Stimulated activated CD8-positive, alpha-beta memory T cell treated with anti-CD3 and anti-CD28 coated beads, Interleukin-12 subunit alpha, Interleukin-12 subunit beta, amount 100 ng/mL, for 1 hour (primary cell): ENCODE results near the gene WFDC1.

Experiments
- DNase-seq: peaks from one replicate; pipeline ENCODE4 v3.0.0-alpha.2; 2020; ENCODE audit warnings: low read depth

WFDC1 gene

DNA sequence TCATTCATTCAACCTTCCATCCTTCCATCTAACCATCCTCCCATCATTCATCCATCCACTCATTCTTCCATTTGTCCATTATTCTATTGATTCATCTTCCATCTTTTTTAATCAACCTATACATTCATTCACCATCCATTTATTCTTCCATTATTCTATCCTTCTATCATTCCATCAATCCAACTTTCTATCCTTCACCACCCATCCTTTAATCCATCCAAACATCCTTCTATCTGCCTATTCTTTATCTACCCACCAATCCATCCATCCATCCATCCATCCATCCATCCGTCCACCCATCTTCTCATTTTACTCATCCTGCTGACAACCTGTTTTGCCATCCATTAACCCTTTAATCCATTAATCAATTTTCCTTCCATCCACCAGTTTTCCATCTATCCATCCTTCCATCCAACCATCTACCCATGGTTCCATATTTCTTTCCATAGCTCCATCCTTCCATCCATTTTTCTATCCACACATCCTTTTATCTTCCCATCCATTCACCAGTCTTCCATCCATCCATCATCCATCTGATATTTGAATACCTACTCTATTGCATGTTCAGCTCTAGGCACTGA, 21.8 kb upstream of the WFDC1 start:
- no peak for DNase-seq

DNA sequence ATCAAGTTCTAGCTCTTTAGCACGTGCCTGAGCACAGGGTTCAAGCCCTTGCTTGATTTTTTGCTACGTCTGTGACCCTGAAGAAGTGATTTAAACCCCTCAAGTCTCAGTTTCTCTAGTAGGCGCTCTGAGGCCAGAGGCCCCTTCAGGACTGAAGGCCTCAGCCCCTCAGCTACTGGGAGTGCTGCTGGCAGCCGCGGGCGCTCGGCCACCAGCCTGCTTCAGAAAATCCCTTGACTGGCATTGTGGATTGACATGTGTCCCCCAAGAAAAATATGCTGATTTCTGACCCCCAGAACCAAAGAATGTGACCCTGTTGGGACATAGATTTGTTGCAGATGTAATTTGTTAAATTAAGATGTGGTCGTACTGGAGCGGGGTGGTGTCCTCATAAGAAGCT, 20.2 kb upstream of the WFDC1 start:
- no peak for DNase-seq

DNA sequence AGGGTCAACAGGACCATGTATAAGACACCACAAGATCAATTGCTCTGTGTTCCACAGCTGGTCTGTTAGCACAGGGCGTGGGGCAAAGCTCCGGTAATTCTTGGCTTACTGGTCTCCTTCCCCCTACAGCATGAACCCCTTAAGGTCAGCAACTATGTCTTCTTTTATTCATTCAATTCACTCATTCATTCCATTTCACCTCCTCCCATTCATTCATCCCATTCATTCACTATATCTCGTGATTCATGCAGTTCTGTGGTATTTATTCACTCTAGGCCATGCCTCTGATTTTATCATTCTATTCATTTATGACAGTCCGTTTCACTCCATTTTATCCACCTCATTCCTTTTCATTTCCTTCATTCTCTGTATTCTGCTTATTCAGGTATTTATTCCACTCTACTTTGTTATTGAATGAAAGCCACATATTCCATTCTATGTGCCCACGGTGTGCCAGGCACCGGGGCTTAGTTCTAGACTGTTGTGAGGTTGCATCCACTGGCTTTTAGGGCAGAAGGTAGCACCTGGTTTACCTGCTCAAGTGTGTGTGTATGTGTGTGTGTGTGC, 19.0 kb upstream of the WFDC1 start:
- DNase-seq = no peak

DNA sequence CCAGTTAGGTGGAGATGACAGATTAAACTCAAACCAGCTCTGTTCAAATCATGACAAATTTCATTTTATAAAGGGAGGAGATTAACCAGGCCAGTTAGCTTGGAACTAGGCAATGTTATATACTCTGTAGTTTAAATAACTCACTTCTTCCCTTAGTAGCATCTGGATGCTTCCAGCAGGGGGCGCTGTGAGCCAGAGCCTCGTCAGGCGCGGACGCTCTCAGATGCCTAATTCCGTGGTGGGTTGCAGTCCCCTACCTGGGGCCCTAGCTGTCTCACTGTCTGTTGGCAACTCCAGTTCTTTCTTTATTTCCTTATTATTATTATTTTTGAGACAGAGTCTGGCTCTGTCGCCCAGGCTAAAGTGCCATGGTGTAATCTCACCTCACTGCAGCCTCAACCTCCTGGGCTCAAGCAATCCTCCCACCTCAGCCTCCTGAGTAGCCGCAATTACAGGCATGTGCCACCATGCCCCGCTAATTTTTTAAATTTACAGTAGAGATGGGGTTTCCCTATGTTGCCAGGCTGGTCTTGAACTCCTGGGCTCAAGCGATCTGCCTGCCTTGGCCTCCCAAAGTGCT, 17.3 kb upstream of the WFDC1 start:
- peak; percentile 58 for DNase-seq

DNA sequence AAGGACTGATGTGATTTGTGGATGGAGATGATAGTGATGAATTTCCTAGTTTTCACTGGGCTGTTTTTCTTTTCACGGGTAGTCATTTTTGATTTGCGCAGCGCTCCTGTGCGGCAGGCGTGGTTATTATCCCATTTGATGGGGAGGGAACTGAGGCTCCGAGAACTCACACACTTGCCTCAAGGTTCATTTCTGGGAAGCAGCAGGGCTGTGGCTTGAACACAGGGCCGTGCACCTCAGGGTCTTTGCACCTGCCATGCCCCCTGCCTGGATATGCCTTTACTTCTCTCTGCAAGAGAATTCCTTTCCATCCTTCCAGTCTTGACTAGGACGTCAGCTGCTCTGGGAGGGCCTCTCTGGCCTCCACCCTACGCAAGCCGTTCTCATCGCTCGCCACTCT, 16.3 kb upstream of the WFDC1 start:
- DNase-seq = no peak

DNA sequence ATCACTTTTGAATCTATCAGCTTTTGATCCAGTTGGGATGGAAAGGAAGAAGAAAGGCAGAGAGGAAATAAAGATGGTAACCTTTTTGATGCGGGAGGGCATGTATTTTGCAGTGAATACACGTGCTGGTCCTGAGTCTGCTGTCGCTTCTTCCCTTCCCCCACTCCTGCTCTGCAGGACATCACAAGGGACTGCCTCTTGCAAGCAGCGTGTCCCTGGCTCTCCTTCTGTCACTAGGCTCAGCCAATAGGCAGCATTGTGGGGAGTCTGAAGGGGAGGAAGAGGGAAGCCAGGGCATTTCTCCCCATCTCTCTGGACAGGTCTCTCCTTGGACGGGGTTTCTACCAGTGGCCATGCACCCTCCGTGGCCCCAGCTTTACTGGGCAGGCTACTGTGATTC, 15.7 kb upstream of the WFDC1 start:
- DNase-seq = no peak

DNA sequence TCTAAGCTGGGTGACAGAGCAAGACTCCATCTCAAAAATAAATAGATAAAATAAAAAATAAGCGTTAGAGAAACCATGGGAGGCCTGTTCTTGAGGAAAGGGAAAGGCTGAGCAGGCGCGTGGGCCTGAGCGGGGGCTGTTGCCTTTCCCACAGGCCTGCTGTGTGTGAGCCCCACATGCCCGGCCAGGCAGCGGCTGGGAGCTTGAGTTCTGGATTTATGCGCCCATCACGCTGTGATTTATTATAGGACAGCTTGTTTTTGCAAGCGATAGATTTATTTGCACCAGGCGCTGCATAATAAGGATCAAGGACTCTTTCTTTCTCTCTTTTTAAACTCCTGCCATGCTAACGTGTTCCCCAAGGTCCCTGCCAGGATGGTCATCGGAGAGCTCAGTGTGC, 14.8 kb upstream of the WFDC1 start:
- DNase-seq = no peak

DNA sequence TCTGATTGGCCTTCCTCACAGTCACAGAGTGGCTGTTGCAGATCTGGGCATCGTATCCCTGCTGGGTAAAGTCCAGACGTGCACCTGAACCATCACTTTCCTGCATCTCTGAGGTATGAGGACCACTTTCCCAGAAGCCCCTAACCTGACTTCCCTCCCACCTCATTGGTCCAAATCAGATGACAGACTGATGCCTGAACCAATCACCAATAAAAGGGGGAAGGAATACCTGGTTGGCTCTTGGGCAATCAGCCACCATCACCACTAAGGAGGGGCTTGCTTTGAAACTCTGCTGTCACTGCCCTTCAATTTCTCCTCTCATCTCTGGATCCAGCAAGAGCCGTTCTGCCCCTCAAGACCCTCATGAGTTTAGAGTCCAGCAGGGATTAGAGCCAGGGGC, 13.6 kb upstream of the WFDC1 start:
- no peak for DNase-seq

DNA sequence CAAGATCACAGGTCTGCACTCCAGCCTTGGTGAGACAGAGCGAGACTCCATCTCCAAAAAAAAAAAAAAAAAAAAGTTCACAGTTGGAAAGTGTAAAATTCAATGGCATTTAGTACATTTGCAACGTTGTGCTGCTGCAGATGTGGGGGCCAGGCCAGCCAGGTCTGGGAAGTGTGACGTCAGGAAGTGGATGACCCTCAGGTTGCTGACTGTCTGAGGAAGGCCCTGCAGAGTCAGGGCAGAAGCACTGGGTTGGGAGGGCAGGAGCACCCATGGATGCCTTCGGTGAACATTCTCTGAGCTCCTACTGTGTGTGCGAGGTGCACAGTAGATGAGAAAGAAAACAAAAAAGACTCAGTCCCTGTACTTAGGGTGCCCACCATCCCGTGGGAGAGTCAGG, 12.1 kb upstream of the WFDC1 start:
- DNase-seq = no peak

DNA sequence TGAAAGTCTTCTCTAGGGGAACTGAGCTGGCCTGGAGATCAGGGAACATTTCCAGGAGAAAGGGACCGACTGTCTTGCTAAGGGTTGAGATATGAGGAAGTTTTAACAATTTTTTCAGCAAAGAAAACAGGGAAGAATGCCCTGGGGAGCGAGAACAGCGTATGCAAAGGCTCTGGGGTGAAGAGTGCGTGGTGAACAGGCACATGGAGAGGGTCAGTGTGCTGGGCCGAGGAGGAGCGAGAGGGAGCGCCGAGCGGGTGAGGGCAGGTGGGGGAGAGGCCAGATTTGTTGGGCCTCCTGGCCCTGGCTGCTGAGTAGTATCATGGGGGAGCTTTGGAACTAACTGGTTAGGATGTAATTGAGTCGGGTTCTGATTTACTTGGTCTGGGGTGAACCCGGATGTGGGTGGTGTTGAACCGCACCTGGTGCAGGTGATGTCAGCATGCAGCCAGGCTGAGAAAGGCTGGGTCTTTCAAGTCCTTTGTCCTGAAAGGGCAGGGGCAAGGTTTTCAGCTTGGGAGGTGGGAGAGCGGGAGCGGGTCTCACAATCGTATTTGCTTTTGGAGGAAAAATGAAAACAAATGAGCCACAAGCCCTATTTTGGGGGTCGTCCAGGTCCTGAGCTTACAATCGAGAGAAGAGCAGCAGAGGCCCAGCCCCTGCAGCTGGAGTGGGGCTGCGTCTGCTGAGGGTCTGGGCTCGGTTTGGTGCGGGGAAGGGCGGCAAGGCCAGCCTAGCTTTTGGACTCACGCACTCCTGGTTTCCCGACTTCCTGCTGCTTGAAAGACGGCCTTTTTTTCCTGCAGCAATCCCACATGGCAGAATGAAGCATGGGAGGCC, 11.1 kb upstream of the WFDC1 start:
- no peak for DNase-seq

DNA sequence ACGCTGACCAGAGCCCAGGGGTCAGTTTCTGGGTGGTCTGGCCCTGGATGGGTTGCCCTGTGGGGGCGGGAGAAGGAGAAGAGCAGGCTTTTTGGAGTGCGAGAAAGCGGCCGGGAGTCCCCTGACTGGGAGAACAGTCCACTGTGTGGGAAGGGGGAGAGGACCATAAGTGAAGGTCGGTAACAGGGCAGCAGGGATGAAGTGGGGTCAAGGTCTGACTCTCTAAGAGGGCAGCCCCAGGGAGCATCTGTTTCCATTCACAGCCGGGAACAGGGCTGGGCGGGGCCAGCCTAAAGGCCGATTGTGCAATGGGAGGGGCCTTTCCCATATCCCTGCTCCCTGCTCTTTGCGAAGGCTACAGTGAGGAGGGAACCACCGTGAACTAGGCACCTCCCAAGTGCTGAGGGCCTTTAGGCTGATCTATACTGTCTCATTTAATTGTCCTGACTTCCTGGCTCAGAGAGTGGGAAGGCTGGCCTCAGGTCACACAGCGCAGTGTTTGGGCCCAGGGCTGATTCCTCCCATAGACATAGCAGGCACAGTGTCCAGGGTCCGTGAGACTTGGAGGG, 10.4 kb upstream of the WFDC1 start:
- DNase-seq = no peak

DNA sequence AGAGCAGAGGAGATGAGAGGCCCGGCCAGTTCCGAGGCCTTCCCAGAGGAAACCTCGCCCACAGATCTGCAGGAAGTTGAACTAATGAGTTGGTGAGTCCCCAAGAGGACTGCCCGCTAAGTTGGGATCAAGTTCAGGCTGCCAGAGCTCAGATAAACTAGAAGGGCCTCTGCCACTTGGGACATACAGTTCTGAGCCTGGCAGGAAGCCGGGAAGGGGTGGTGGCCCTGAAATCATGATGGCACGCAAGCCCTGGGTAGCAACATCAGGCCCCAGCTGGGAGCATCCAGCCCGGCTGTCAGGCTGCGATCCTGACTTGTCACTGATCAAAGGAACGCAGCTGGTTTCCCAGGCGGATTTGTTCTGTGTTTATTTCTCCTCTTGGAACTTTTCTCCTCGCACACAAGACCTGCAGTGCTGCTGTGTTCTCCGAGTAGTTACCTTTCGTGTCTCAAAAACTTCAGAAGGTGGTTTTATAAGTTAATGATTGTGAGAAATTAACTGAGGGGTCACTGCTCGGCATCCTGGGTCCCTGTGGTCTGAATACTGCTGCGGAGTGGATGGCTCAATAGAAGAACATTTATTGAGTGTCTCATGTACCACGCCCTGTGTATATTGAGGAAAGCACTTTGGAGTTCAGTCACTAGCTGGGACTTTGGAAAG, 8.0 kb upstream of the WFDC1 start:
- no peak for DNase-seq

DNA sequence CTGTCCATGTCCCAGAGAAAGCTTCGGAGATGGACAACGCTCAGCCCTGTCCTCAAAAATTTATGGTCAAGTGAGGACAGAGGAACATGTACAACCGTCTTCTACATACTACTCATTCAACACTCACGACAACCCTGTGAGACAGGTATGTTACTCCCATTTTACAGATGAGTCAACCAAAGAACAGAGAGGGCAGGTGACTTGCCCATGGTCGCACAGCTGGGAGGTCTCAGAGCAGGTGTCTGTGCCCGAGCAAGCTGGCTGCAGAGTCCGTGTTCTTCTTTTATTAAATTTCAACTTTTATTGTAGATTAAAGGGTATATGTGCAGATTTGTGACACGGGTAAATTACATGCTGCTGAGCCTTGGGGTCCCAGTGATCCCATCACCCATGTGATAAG, 5.8 kb upstream of the WFDC1 start:
- no peak for DNase-seq

DNA sequence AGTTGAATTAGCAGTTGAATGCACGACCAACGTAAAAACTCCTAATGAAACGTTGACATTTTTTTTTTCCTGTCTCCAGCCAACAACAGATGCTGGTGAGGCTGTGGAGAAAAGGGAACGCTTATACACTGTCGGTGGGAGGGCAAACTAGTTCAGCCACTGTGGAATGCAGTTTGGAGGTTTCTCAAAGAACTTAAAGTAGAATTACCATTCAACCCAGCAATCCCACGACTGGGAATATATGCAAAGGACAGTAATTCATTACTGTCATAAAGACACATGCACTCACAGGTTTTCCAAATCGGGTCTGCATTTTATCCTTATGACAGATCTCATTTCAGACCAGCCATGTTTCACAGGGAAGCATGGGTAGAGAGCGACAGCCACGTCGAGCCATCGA, 3.5 kb upstream of the WFDC1 start:
- DNase-seq = no peak

DNA sequence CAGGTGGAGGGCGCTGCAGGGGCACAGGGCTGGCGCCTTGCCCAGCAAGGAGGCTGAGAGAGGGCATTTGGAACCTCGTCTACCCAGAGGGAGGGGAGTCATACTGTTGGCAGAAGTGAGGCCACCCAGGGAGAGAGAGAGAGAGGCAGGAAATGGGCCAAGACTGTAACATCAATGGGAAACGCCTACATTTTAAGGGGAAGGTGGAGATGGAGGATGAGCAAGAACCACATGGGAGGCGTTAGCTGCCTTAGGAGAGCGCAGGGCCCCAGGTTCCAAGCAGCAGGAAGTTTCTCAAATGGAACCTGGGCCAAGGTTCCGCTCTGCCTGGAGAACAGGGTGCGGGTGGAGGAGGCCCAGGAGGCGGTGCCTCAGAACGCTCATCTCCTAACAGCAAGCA, 2.7 kb upstream of the WFDC1 start:
- DNase-seq = no peak

DNA sequence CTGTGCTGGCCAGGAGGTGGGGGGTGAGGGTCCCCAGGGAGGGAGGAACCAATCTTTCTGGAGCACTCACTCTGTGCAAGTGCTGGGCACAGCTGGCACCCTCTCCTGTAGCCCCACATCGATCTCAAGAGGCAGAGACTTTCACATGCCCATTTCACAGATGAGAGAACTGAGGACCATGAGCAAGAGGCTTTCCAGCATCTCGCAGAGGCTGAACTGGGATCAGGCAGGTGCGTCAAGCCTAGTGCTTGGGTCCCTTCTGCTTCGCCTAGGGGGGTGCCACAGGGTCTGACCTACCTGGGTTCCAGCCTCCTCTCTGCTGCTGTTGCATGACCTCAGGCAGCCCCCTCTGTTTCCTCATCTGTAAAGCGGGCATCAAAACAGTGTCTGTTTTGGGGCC, 1.3 kb upstream of the WFDC1 start:
- no peak for DNase-seq

DNA sequence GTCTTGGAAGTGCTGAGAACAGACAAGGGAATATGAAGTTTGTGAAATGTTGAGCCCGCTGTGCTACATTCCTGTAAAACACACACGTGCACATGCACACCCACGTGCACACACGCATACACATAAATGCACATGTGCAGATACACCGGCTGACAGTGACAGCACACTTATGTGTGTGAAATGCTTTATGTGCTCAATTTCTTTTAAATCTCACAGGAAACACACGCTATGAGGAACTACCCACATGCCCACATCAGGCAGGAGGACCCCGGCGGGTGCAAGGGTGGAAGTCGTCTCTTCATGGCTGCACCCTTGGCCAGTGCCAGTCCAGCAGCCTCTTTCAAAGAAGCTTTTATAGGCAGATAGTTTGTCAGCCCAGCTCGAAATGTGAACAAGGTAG, 561 bp upstream of the WFDC1 start:
- DNase-seq = no peak

DNA sequence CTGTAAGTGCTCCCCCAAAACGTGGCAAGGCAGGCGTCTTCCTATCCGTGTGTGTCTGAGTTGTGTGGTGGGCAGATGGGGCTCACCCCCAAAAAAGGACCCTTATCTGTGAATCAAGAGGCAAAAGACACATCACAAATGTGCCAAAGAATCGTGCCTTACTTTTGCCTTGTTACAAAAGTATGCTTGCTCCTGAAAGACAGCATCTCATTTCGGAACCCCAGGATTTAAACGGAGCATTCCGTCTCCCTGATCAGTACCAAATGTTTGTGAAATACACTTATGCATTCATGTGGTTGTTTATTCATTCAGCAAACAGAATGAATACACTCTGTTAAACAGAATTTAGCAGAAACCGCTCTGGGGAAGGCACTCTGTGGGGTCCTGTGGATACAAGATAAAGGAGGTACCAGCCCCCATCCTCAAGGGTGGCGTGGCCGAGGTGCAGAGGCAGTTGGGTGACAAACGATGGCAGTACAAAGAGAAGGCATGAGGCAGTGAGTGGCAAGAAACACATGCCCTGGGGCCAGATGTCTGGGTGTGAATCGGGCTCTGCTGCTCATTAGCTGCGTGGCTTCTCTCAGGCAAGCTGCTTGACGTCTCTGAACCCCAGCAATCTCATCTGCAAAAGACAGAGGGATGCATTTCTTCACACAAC, 654 bp downstream of the WFDC1 start:
- no peak for DNase-seq

DNA sequence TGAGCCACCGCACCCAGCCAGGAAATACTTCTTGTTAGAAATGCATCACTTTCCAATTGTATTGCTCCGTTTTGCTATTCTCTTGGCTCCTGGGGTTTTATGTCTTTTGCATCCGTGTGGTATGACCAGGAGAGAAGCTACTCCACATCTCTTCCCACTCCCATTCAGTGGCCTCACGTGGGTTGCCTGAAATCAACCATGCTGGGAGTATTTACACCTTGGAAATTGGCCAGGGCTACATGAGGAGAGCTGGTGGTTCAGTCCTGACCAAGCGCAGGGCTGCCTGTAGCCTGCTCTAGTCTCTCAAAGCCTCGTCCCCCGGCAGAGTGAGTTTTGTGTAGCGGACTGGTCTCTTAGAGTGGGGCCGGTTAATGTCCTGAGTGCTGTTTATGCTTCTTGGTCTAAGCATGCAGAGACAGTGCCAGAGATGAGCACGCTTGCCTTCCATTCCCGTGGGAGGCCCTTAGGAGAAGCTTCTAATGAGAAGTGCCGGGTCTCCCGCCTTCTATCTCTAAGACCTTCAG, 3.8 kb downstream of the WFDC1 start:
- DNase-seq = no peak

DNA sequence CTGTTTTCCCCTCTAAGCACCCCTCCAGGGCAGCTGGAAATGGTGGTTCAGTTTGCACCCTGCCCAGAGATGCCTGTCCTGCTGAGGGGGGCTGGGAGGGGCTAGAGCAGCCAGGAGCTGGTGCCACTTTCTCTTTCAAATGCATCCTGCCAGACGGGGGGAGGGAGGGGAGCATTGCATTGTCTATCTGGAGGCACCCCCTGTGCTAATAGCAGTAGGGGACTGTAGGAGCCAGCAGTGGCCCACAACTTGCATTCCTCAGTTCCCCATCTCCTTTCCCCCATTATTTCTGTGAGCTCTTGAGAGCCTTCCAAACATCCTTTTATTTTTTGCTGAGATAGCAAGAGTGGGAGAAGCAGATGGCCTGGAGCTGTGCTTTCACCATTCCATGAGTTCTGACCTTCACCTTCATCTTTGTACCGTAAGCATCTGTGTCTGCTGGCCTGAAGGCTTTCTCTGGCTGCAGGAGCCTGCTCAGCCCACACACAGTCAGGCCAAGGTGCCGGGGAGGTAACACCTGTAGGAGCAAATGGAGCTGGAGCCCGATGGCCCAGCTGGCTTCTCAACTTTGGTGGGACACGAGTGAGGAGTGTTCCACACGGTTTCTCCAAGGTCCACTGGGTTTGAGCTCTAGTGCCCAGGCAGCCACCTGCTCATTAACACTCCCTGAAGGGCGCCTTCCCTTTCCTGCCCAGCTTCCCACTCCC, 5.2 kb downstream of the WFDC1 start:
- no peak for DNase-seq
